SU-DHL-6 (cell line): ENCODE results near the gene THBS2.

Experiments
- H2AFZ ChIP-seq: fragments of 200-600 bp; sonication (generic); 2 replicates; pipeline ENCODE4 v1.6.1; 2014; ENCODE audit warnings: low read depth, mild to moderate bottlenecking, moderate library complexity, mixed read lengths, antibody characterized with exemption, low read length; ENCODE audit not compliant: severe bottlenecking
- H3F3A ChIP-seq: fragments of 200-600 bp; shearing (Covaris generic); 2 replicates; pipeline ENCODE4 v1.6.0; 2016; ENCODE audit warnings: antibody characterized with exemption, mild to moderate bottlenecking; ENCODE audit not compliant: insufficient read depth
- H3K27ac ChIP-seq: fragments of 200-600 bp; sonication (generic); 2 replicates; pipeline ENCODE4 v1.5.1; 2016; ENCODE audit warnings: low read depth, mild to moderate bottlenecking, low read length, moderate library complexity, mixed read lengths
- H3K27me3 ChIP-seq: fragments of 200-600 bp; sonication (generic), shearing (Covaris generic); 2 replicates; pipeline ENCODE4 v1.6.0; 2014; ENCODE audit warnings: mild to moderate bottlenecking, low read length
- H3K36me3 ChIP-seq: fragments of 200-600 bp; sonication (generic); 2 replicates; pipeline ENCODE4 v1.6.1; 2014; ENCODE audit warnings: mild to moderate bottlenecking, low read length, mixed read lengths
- H3K4me2 ChIP-seq: fragments of 300-600, 200-600 bp; shearing (Covaris generic), sonication (generic); 2 replicates; pipeline ENCODE4 v1.6.0; 2014; ENCODE audit warnings: low read length, low read depth, mild to moderate bottlenecking; ENCODE audit not compliant: poor library complexity, severe bottlenecking
- H3K4me3 ChIP-seq: fragments of 200-600 bp; sonication (generic); 2 replicates; pipeline ENCODE4 v1.5.1; 2014; ENCODE audit warnings: antibody characterized with exemption, low read length, mild to moderate bottlenecking, mixed read lengths; ENCODE audit not compliant: insufficient read depth, poor library complexity, severe bottlenecking
- H3K79me2 ChIP-seq: fragments of 200-600 bp; sonication (generic); 2 replicates; pipeline ENCODE4 v1.6.1; 2014; ENCODE audit warnings: mild to moderate bottlenecking, low read length, moderate library complexity; ENCODE audit not compliant: insufficient read depth
- H3K9ac ChIP-seq: fragments of 200-600 bp; sonication (generic); 2 replicates; pipeline ENCODE4 v1.7.0; 2014; ENCODE audit warnings: mild to moderate bottlenecking, low read length
- H3K9me2 ChIP-seq: fragments of 200-600 bp; sonication (generic); replicated peaks from 2 replicates; pipeline ENCODE4 v1.6.1; 2014; ENCODE audit warnings: low read length; ENCODE audit not compliant: insufficient read depth
- H3K9me3 ChIP-seq: fragments of 200-600 bp; sonication (generic); 2 replicates; pipeline ENCODE4 v1.6.1; 2014; ENCODE audit warnings: low read length, mixed read lengths; ENCODE audit not compliant: insufficient read depth
- H4K20me1 ChIP-seq: fragments of 200-600 bp; sonication (generic); 2 replicates; pipeline ENCODE4 v1.6.1; 2014; ENCODE audit warnings: low read depth, mild to moderate bottlenecking, antibody characterized with exemption, low read length, moderate library complexity, mixed read lengths
- CTCF ChIP-seq: fragments of 200-600 bp; sonication (generic); IDR thresholded peaks from one replicate; pipeline ENCODE4 v1.5.1; 2017; ENCODE audit warnings: antibody characterized with exemption, mild to moderate bottlenecking, low read length, moderate library complexity; ENCODE audit not compliant: insufficient read depth, poor library complexity, severe bottlenecking
- EZH2phosphoT487 ChIP-seq: fragments of 200-600 bp; sonication (generic), shearing (Covaris generic); conservative IDR thresholded peaks from 2 replicates; pipeline ENCODE4 v1.6.1; 2018; ENCODE audit warnings: mild to moderate bottlenecking, antibody characterized with exemption, low read length, moderate library complexity, mixed read lengths

Gene THBS2

GRCh38 chr6:169170583-169170955 is 83.1 kb downstream of the THBS2 start:
- TF ChIP-seq CTCF (no peak), EZH2phosphoT487 (no peak)
- Histone ChIP-seq H3K36me3 (no peaks in the 10 kb centered on the region), H3K27me3 (no peaks in the 10 kb centered on the region), H2AFZ (no peak overlapping the region), H3K9me3 (no peaks in the 10 kb centered on the region), H3K4me2 (no peak overlapping the region), H3F3A (no peaks in the 10 kb centered on the region), H3K9me2 (no peaks in the 10 kb centered on the region), H3K9ac (no peak overlapping the region), H3K4me3 (no peak overlapping the region), H3K79me2 (no peaks in the 10 kb centered on the region), H3K27ac (no peak overlapping the region), H4K20me1 (no peaks in the 10 kb centered on the region)

- Histone ChIP-seq H3K27me3 (no peaks in the 10 kb centered on the region), H3K4me2 (no peak overlapping the region), H3K9me2 (no peaks in the 10 kb centered on the region), H4K20me1 (no peaks in the 10 kb centered on the region), H2AFZ (no peak overlapping the region), H3K9me3 (no peaks in the 10 kb centered on the region), H3F3A (no peaks in the 10 kb centered on the region), H3K36me3 (no peaks in the 10 kb centered on the region), H3K9ac (no peak overlapping the region), H3K27ac (no peak overlapping the region), H3K4me3 (no peak overlapping the region), H3K79me2 (no peaks in the 10 kb centered on the region)
- TF ChIP-seq CTCF (no peak), EZH2phosphoT487 (no peak)
Observed at GRCh38 chr6:169169941-169170582, 83.6 kb downstream of the THBS2 start.

- Histone ChIP-seq H3F3A (no peaks in the 10 kb centered on the region), H3K27ac (no peak overlapping the region), H3K9me2 (no peaks in the 10 kb centered on the region), H3K9ac (no peak overlapping the region), H3K9me3 (no peaks in the 10 kb centered on the region), H3K4me3 (no peak overlapping the region), H3K36me3 (no peaks in the 10 kb centered on the region), H3K79me2 (no peaks in the 10 kb centered on the region), H4K20me1 (no peaks in the 10 kb centered on the region), H3K4me2 (no peak overlapping the region), H2AFZ (no peak overlapping the region), H3K27me3 (no peaks in the 10 kb centered on the region)
- TF ChIP-seq CTCF (no peak), EZH2phosphoT487 (no peak)
Observed at GRCh38 chr6:169169375-169169774, 84.3 kb downstream of the THBS2 start.
